ENCODE measurements around the gene DDX23. TPM values are rescaled to one million over a fixed set of nuclear protein-coding genes. Genes with fewer than 3 reads are reported as not detected.
"Not testable (repeated sequence)": the region's sequence is repeated elsewhere in the genome, so short reads cannot be mapped to it uniquely, and the experiment has no call there.

DDX23 gene
- total RNA-seq, 3 donors from 2014 or later = 70.0 to 105 (median 91.0) TPM

GRCh38 chr12:48861111-48861510 is 9.1 kb upstream of the DDX23 start:
- Histone ChIP-seq H3K9me3 (no peaks in the 10 kb centered on the region), H3K4me3 (no peak overlapping the region), H3K4me1 (ENCODE audit: low read depth) (peaks cover 10% of the 10 kb centered on the region), H3K36me3 (ENCODE audit: low read depth) (no peaks in the 10 kb centered on the region)
- intact Hi-C loops (cut with DNase I, micrococcal nuclease) = no loop called here
- ATAC-seq = no peak
- no peak for TF ChIP-seq CTCF (IDR thresholded peaks at IDR 0.05)
- DNase-seq = no peak

GRCh38 chr12:48860236-48860635 is 8.3 kb upstream of the DDX23 start:
- H3K9me3 ChIP-seq; H3K36me3 ChIP-seq (ENCODE audit: low read depth): not testable (repeated sequence)

GRCh38 chr12:48859607-48860006 is 7.6 kb upstream of the DDX23 start:
- Histone ChIP-seq H3K4me3 (no peak overlapping the region), H3K9me3 (no peaks in the 10 kb centered on the region), H3K36me3 (ENCODE audit: low read depth) (no peaks in the 10 kb centered on the region), H3K4me1 (ENCODE audit: low read depth) (peaks cover 2% of the 10 kb centered on the region)
- intact Hi-C loops (cut with DNase I, micrococcal nuclease) = loop anchor here in 1 of 2 donors (5.0 kb wide), 1 partner anchor 33 kb away; no protein-coding TSS in a partner anchor
- DNase-seq = no peak
- no peak for TF ChIP-seq CTCF (IDR thresholded peaks at IDR 0.05)
- no peak for ATAC-seq

More at GRCh38 chr12:48860236-48860635, 8.3 kb upstream of the DDX23 start:
- ATAC-seq; H3K4me3 ChIP-seq; intact Hi-C loops (cut with DNase I, micrococcal nuclease); H3K4me1 ChIP-seq (ENCODE audit: low read depth); DNase-seq: not testable (repeated sequence)

GRCh38 chr12:48858043-48858442 is 6.1 kb upstream of the DDX23 start:
- intact Hi-C loops (cut with DNase I, micrococcal nuclease) = loop anchor here in 1 of 2 donors (5.0 kb wide), 1 partner anchor 34 kb away; no protein-coding TSS in a partner anchor
- no peak for ATAC-seq
- no peak for DNase-seq
- H3K4me3 ChIP-seq = no peak overlapping the region
- H3K9me3 ChIP-seq = no peaks in the 10 kb centered on the region
- no peak for TF ChIP-seq CTCF (IDR thresholded peaks at IDR 0.05)
- H3K4me1 ChIP-seq (ENCODE audit: low read depth) = no peaks in the 10 kb centered on the region
- no peaks in the 10 kb centered on the region for H3K36me3 ChIP-seq (ENCODE audit: low read depth)

GRCh38 chr12:48857278-48857994 is 5.5 kb upstream of the DDX23 start:
- H3K36me3 ChIP-seq (ENCODE audit: low read depth) = no peaks in the 10 kb centered on the region
- intact Hi-C loops (cut with DNase I, micrococcal nuclease) = loop anchor here in 1 of 2 donors (5.0 kb wide), 1 partner anchor 35 kb away; no protein-coding TSS in a partner anchor

More at GRCh38 chr12:48857278-48857994, 5.5 kb upstream of the DDX23 start:
- no peak for DNase-seq
- no peak for ATAC-seq
- Histone ChIP-seq H3K4me3 (no peak overlapping the region), H3K9me3 (no peaks in the 10 kb centered on the region), H3K4me1 (ENCODE audit: low read depth) (peaks cover 3% of the 10 kb centered on the region)
- TF ChIP-seq CTCF (IDR thresholded peaks at IDR 0.05) = no peak
